ENCODE results near the gene PIK3CB.

DNA sequence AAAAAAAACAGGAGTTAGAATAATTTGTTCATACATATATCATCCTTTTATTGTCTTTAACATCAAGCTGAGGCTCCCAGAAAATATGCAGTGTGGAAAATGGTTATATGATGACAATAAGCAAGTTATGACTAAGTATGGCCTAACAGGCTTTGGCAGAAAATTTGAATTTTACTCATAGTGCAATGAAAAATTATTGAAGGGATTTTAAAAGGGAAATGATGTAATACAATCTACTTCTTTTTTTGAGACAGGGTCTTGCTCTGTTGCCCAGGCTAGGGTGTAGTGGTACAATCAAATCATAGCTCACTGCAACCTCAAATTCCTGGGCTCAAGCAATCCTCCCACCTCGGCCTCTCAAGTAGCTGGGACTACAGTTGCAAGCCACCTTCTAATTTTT lies 147.5 kb downstream of the PIK3CB start:
- TF ChIP-seq, protein P1, sequence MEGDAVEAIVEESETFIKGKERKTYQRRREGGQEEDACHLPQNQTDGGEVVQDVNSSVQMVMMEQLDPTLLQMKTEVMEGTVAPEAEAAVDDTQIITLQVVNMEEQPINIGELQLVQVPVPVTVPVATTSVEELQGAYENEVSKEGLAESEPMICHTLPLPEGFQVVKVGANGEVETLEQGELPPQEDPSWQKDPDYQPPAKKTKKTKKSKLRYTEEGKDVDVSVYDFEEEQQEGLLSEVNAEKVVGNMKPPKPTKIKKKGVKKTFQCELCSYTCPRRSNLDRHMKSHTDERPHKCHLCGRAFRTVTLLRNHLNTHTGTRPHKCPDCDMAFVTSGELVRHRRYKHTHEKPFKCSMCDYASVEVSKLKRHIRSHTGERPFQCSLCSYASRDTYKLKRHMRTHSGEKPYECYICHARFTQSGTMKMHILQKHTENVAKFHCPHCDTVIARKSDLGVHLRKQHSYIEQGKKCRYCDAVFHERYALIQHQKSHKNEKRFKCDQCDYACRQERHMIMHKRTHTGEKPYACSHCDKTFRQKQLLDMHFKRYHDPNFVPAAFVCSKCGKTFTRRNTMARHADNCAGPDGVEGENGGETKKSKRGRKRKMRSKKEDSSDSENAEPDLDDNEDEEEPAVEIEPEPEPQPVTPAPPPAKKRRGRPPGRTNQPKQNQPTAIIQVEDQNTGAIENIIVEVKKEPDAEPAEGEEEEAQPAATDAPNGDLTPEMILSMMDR (IDR thresholded peaks at IDR 0.05): no peak
- TF ChIP-seq POLR2AphosphoS5 (IDR thresholded peaks at IDR 0.05; ENCODE audit: low read depth, low read length) (no peak), YY1 (IDR thresholded peaks at IDR 0.05; ENCODE audit: low read depth) (no peak), CHD2 (IDR thresholded peaks at IDR 0.05; ENCODE audit: low read length, partially characterized antibody) (no peak), EZH2phosphoT487 (IDR thresholded peaks at IDR 0.05; ENCODE audit: borderline replicate concordance, low read depth) (no peak), RXRA (IDR thresholded peaks at IDR 0.05; ENCODE audit: borderline replicate concordance, low read depth) (no peak), EP300 (IDR thresholded peaks at IDR 0.05; ENCODE audit: borderline replicate concordance in 1 of 2, low read depth in 1 of 2, low read length in 1 of 2) (no peak), SMC3 (IDR thresholded peaks at IDR 0.05; ENCODE audit: low read depth, low read length) (no peak), MEF2A (IDR thresholded peaks at IDR 0.05; ENCODE audit: borderline replicate concordance, low read depth) (no peak), RAD21 (IDR thresholded peaks at IDR 0.05; ENCODE audit: low read length) (no peak)
- TF ChIP-seq, protein P2, sequence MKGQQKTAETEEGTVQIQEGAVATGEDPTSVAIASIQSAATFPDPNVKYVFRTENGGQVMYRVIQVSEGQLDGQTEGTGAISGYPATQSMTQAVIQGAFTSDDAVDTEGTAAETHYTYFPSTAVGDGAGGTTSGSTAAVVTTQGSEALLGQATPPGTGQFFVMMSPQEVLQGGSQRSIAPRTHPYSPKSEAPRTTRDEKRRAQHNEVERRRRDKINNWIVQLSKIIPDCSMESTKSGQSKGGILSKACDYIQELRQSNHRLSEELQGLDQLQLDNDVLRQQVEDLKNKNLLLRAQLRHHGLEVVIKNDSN (IDR thresholded peaks at IDR 0.05; ENCODE audit: borderline replicate concordance, low read depth): no peak
- TF ChIP-seq, protein P3, sequence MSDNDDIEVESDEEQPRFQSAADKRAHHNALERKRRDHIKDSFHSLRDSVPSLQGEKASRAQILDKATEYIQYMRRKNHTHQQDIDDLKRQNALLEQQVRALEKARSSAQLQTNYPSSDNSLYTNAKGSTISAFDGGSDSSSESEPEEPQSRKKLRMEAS (IDR thresholded peaks at IDR 0.05; ENCODE audit: low read depth): no peak
